GM18861 (cell line): Measurements from ENCODE around the gene MRAP.
"Not testable (repeated sequence)": the region's sequence is repeated elsewhere in the genome, so short reads cannot be mapped to it uniquely, and the experiment has no call there.

Experiments
- ATAC-seq: cut with Tn5 transposase; IDR thresholded peaks from one replicate; pipeline ENCODE4 v1.9.1; 2021; ENCODE audit not compliant: unreplicated experiment

MRAP gene

GRCh38 chr21:32298658-32299081 lies at the start of gene MRAP:
TSS of gene MRAP (plus strand) at chr21:32298855. CDS start at chr21:32298972, 117 bp downstream.
- no peak for ATAC-seq

GRCh38 chr21:32249511-32250280 lies 49.0 kb upstream of the MRAP start:
- ATAC-seq, result no peak

- ATAC-seq, result no peak
Observed at GRCh38 chr21:32252136-32252535, 46.5 kb upstream of the MRAP start.

DNA sequence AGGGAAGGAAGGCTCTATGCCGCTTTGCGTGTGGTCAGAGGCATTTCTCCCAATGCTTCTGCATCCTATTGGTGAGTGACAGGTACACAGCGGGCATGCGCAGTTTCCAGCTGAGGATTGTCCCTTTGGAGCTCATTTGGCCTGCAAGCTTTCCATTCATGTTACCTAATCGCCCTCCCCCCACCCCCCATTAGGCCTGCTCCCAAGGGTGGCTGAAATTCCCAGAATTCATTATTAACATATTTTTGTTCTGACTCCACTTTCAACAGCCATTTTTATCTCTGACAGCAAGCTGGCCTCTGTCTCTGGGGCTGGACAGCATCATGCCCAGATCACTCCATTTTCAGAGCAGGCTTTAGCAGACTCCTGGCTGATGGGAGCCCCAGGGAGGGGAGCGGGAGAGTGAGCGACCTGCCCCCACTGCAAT lies 45.4 kb upstream of the MRAP start:
- no peak for ATAC-seq

- ATAC-seq, result no peak
Observed at GRCh38 chr21:32256251-32256650, 42.4 kb upstream of the MRAP start.

GRCh38 chr21:32256873-32257620 lies 41.6 kb upstream of the MRAP start:
- no peak for ATAC-seq

DNA sequence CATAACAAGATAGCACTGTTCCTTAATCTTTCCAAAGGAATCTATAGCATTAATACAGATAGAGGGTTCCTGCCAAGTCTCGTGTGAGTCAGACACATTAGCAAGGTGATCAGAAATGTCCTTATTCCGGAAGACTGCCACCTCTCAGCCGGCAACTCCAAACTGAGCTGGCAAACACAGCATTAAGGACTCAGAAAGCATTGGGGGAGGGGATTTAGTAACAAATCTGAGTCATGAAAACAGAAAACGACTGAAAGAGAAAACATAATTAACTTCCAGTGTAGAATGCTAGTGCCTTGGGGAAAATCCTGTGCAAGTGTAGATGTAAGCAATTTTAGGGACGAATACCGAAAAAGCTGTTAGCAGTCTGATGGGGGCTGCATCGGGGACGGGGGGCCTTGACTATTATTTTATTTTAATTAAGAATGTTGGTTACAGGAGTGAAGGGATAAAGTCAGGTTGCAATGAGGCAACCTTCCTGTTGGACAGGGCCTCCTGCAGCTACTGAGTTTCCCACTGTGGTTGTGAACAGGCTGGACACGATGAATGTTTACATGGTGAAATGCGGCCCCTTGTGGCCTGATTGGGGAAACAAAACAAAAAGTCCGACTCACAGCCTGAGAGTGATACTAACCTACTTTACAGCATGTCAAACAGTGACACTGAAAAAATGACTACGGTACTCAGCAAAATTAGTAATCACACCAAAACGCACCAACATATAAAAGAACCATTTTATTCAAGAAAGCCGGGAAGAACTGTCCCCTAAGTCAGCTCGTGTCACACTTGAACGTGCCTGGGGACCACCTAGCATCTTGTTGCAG lies 40.5 kb upstream of the MRAP start:
- no peak for ATAC-seq

DNA sequence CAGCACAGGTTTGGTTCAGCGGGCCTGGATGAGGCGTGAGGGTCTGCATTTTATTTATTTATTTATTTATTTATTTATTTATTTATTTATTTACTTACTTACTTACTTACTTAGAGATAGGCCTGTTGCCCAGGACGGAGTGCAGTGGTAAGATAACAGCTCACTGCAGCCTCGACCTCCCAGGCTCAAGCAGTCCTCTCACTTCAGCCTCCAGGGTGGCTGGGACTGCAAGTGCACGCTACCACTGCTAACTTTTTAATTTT lies 39.9 kb upstream of the MRAP start:
- not testable (repeated sequence) for ATAC-seq

DNA sequence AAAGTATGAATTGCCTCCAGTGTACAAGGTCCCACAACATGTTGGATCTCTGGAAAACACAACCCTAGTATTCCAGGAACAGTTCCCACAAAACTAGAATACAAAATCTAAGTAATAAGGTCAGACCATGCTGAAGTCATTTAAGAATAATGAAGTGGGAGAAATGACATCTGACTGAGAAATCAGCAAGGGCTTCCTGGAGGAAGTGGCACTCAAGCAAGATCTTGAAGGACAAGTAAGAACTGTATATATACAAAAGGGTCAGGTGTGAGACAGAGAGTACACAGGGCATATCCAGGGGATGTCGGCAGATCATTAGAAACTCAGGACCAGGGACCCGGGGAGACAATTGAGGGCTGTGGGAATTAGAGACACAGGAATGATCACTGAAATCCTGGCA lies 38.5 kb upstream of the MRAP start:
- no peak for ATAC-seq

DNA sequence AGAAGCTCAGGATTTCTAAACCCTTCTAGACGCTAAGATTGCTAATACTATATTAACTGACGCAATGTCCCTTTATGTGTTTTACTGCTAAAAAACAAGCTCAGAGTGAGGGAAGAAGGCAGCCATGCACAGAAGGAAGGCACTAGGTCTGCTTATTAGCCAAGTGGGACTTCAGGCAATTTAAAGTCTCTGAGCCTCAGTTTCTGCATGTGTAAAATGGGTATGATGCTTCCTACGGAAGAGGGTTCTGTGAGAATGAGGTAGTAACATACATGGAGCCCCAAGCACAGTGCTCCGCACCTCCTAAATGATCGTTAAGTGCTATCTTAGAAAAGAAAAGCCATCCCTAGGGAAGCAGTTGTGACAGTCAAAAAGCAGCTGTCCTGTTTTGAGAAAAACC lies 36.7 kb upstream of the MRAP start:
- ATAC-seq, result no peak

DNA sequence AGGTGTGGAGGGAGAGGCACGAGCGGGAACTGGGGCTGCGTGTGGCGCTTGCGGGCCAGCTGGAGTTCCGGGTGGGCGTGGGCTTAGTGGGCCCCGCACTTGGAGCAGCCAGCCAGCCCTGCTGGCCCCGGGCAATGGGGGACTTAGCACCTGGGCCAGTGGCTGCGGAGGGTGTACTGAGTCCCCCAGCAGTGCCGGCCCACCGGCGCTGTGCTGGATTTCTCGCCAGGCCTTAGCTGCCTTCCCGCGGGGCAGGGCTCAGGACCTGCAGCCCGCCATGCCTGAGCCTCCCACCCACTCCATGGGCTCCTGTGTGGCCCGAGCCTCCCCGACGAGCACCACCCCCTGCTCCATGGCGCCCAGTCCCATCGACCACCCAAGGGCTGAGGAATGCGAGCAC lies 33.3 kb upstream of the MRAP start:
- ATAC-seq, result not testable (repeated sequence)

- ATAC-seq, result no peak
Observed at GRCh38 chr21:32270748-32271147, 27.9 kb upstream of the MRAP start.

DNA sequence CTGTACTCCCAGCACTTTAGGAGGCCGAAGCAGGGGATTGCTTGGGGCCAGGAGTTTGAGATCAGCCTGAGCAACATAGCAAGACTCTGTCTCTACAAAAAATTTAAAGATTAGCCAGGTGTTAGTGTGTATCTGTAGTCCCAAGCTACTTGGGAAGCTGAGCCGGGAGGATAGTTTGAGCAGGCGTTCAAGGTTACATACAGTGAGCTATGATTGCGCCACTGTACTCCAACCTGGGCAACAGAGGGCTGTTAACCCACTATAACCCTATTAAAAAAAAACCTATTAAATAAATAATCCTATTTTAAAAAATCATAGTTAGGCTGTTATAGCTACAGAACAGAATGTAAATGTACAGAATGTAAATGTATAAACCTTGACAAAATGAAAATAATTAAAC lies 22.0 kb upstream of the MRAP start:
- ATAC-seq, result no peak

DNA sequence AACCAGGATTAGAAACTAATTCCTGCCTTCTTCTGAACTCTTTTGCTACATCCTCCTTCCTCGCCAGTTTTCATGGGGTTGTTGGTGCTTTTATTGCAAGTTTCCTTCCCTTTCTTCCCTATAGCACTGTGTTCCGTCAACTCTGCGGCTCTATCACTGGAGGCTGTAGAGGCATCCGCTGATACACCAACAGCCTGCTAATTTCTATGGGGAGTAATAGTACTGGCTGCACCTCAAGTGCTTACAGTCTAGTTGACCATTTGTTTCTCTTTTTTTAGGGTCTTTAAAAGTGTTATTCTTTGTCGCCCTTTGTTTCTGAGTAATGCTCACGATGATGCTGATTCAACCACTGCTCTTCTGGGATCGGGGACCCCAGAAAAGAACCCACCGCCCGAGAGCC lies 20.6 kb upstream of the MRAP start:
- ATAC-seq, result no peak

DNA sequence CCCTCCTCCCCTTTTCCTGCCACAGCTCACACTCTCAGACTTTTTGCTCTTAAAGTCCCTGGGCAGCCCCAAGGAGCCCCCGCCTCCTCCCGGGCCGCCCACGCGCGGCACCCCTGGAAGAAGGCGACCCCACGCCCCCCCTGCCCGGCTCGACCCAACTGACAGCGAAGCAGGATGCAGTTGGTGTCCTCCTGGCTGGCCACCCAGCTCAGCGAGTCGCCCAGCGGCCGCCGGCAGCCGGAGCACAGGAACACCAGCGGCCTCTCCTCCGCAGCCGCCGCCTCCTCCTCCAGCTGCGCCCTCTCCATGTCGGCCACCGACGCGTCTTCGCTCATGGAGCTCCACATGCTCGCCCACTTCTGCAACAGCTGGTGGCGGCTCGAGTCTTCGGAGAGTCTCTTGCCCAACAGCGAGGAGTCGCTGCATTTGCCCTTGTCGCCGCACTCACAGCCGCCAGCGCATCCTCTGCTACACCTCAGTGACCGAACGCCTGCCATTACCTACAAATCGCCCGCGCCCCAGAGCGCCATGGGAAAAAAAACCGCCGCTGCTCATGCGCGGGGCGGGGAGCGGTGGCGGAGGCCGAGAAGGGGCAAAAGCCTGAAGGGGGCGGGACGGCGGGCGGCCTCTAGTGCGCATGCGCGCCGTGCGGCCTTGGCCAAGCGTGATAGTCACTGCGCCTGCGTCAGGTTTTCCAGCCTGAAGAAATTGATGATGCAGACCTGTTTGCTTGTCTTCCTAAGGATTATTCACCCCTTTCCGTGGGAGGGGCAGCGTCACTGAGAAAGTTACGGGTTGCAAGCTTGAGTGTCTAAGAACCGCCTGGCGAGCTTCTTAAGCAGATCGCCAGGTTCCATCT lies 19.9 kb upstream of the MRAP start, which contains the start of gene MIS18A:
Gene MIS18A, minus strand, starts transcription at position 532 of the 859 bp plus-strand sequence. Its CDS starts 35 bp downstream, at position 497.
- peak; percentile 91 for ATAC-seq

GRCh38 chr21:32279377-32279680 lies 19.3 kb upstream of the MRAP start:
- peak; percentile 2 for ATAC-seq

- no peak for ATAC-seq
Observed at GRCh38 chr21:32281531-32281930, 17.1 kb upstream of the MRAP start.

DNA sequence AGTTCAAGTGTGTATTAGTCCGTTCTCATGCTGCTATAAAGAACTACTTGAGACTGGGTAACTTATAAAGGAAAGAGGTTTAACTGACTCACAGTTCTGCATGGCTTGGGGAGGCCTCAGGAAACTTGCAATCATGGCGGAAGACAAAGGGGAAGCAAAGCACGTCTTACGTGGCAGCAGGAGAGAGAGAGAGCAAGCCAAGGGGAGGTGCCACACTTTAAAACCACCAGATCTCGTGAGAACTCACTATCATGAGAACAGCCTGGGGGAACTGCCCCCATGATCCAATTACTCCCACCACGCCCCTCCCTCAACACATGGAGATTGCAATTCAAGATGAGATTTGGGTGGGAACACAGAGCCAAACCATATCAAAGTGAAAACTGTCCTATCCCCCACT lies 15.7 kb upstream of the MRAP start:
- no peak for ATAC-seq

DNA sequence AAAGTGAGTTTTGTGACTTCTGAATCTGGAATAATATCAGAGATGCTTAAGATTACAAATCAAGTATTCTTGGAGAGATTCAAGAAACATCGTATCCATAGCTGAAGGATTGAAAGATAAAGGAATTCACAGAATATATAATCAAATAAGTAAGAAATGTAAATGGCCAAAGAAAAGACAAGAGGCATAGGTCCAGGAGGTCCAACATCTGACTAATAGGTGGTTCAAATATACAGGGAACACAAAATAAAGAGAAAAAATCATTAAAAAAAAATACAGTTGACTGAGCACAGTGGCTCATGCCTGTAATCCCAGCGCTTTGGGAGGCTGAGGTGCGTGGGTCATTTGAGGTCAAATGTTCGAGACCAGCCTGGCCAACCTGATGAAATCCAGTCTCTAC lies 13.2 kb upstream of the MRAP start:
- no peak for ATAC-seq

DNA sequence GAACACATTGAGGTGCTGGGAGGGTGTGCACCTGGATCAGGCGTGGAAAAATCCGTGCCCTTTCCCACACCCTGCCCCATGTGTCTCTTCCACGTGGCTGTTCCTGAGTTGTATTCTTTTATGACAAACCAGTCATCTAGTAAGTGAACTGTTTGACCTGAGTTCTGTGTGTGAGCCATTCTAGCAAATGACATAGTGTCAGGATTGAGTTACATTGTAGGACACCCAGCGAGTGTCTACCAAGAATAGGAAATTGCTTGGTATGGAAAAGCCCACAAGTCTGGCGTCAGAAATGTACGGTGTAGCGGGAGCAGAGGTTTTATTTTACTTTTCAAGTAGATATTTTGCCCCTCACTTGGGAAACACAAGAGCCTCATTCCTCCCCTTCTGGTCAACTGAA lies 1.2 kb upstream of the MRAP start:
- no peak for ATAC-seq

- ATAC-seq, result no peak
Observed at GRCh38 chr21:32298148-32298559, 501 bp upstream of the MRAP start.
